ENCODE measurements around the gene SDHAF2.

DNA sequence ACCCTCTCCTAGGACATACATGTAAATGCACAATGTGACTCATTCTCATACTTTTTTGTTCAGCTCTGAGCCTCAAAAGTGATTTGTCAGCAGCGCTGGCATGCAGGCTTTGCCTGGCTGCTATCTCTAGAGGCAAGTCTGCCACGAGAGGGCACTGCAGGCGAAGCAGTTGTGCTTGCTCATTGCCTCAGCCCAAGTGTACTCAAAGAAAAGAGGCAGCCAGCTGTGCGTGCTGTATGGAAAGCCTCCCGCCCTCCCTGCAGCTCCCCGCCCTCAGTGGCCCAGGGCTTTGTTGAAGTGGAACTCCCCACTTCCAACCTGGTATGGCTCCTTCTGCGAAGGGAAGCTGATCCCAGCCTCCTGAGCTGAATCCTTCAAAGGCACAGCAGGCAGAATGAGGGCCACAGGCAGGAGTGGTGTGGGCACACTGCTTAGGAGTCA, 16.3 kb downstream of the SDHAF2 start:
- TF ChIP-seq POLR2AphosphoS5 (IDR thresholded peaks at IDR 0.05; ENCODE audit: low read depth, low read length), result no peak
- TF ChIP-seq POLR2A (IDR thresholded peaks at IDR 0.05; ENCODE audit: low read depth, low read length), result no peak
- TF ChIP-seq TAF1 (IDR thresholded peaks at IDR 0.05; ENCODE audit: low read depth, low read length), result no peak
- TF ChIP-seq PAX5 (IDR thresholded peaks at IDR 0.05; ENCODE audit: insufficient read depth, low read length, severe bottlenecking), result no peak
- no peak for TF ChIP-seq POU2F2 (IDR thresholded peaks at IDR 0.05; ENCODE audit: low read depth, low read length)
- TF ChIP-seq SPI1 (IDR thresholded peaks at IDR 0.05; ENCODE audit: low read depth, low read length), result no peak

All from GM12891 (cell line).